Spleen (tissue), 11 donors: ENCODE data around the gene KCNE4. TPM values are rescaled to one million over a fixed set of nuclear protein-coding genes. Genes with fewer than 3 reads are reported as not detected.
A peak's percentile ranks its signal among the peaks of the same experiment; 100 is the strongest.

Experiments
- DNase-seq: peaks from one replicate; pipeline ENCODE4 v3.0.0-alpha.2; 2020
- H3K27ac ChIP-seq, 8 donors: fragments of 200-600 bp; sonication (generic) in 7 of 8; 1 replicate in 4 of 8; 2 replicates in 4 of 8; pipeline versions ENCODE4 v1.5.0 to v1.8.0; 2016 to 2021; ENCODE audit warnings: inconsistent platforms in 4 of 8, mild to moderate bottlenecking in 4 of 8, moderate library complexity in 1 of 8
- H3K27me3 ChIP-seq, 7 donors: fragments of 200-600 bp; sonication (generic) in 6 of 7; replicated peaks in 1 of 7; 1 replicate in 4 of 7; 2 replicates in 3 of 7; pipeline versions ENCODE4 v1.5.0 to v1.8.0; 2016 to 2021; ENCODE audit warnings: inconsistent platforms in 3 of 7, mild to moderate bottlenecking in 1 of 7
- H3K36me3 ChIP-seq, 6 donors: fragments of 200-600 bp; sonication (generic) in 5 of 6; 1 replicate in 4 of 6; 2 replicates in 2 of 6; pipeline versions ENCODE4 v1.5.0 to v1.8.0; 2016 to 2021; ENCODE audit warnings: inconsistent platforms in 2 of 6
- H3K4me1 ChIP-seq, 6 donors: fragments of 200-600 bp; sonication (generic) in 5 of 6; 1 replicate in 3 of 6; 2 replicates in 3 of 6; pipeline versions ENCODE4 v1.5.0 to v1.8.0; 2016 to 2021; ENCODE audit warnings: inconsistent platforms in 3 of 6
- H3K4me3 ChIP-seq, 8 donors: fragments of 200-600 bp; sonication (generic) in 7 of 8; 1 replicate in 4 of 8; 2 replicates in 4 of 8; pipeline versions ENCODE4 v1.5.0 to v1.8.0; 2016 to 2021; ENCODE audit warnings: inconsistent platforms in 4 of 8, mild to moderate bottlenecking in 4 of 8, moderate library complexity in 2 of 8
- H3K9me3 ChIP-seq, 8 donors: fragments of 200-600 bp; sonication (generic) in 7 of 8; 1 replicate in 4 of 8; 2 replicates in 4 of 8; pipeline versions ENCODE4 v1.5.0 to v1.8.0; 2016 to 2021; ENCODE audit warnings: inconsistent platforms in 4 of 8
- POLR2A ChIP-seq, 3 donors: fragments of 450-650 bp; IDR thresholded peaks; one replicate each; pipeline ENCODE4 v1.5.1; 2017; ENCODE audit warnings: antibody characterized with exemption in 3 of 3, mild to moderate bottlenecking in 1 of 3
- POLR2AphosphoS5 ChIP-seq, 3 donors: sonication (generic); formaldehyde crosslinking; IDR thresholded peaks; one replicate each; pipeline ENCODE4 v1.5.1; 2017; ENCODE audit warnings: antibody characterized with exemption in 3 of 3
- WGBS, 5 donors: extraction: QIAGEN DNeasy Blood & Tissue Kit in 3 of 5; methylation state at CpG; one replicate each; pipeline versions ENCODE4 v1.1.5 to v1.1.7; 2013 to 2018; 5-methylcytosine and 5-hydroxymethylcytosine counted together
- intact Hi-C: fragments of 100-400 bp; cut with DNase I; formaldehyde crosslinking; loops from one replicate; pipeline ENCODE4 v1.15.0; 2023; ENCODE audit warnings: low total_unique reads
- polyA plus RNA-seq, 3 donors: library from polyadenylated mRNA; stranded (reverse); fragments of 200-250 nt; gene quantifications; one replicate each; pipeline ENCODE4 v1.2.1, GENCODE V29; 2013
- total RNA-seq, 7 donors: library from RNA; depleted of rRNA in 3 of 7; stranded (reverse); fragments of >200 nt in 3 of 7; fragmentation: NEBNext Ultra II Directional in 4 of 7; extraction: Animal tissue kit (Norgen Biotek cat#: 25700) in 4 of 7; gene quantifications; one replicate each; pipeline versions ENCODE4 v1.1.0 to v1.2.1, GENCODE V29; 2016 to 2021
- TF ChIP-seq, protein P1 (sequence below), 11 experiments: fragments of 200-600 bp in 7 of 11; fragments of 450-650 bp in 4 of 11; sonication (generic) in 4 of 11; IDR thresholded peaks in 8 of 11; conservative IDR thresholded peaks in 3 of 11; 1 replicate in 7 of 11; 2 replicates in 4 of 11; pipeline versions ENCODE4 v1.4.0 to v1.8.0; 2016 to 2021; ENCODE audit warnings: antibody characterized with exemption in 11 of 11, inconsistent platforms in 4 of 11, mild to moderate bottlenecking in 1 of 11
- donor health status: healthy with polysubstance abuse.
- donor health status: DM: no; HTN: no; CAD: no; lungs with moderate emphysema.
- donor health status: DM: no; HTN: no; CAD: no.
- donor health status: Bipolar disorder and iron deficiency.
- donor health status: healthy.
- donor health status: DM: no; HTN: no; CAD: no.
- donor health status: DM: yes; HTN: yes; CAD: no.

The KCNE4 gene
- total and polyA plus RNA-seq, 10 donors, result 1.0 to 25.0 (median 4.3) TPM

DNA sequence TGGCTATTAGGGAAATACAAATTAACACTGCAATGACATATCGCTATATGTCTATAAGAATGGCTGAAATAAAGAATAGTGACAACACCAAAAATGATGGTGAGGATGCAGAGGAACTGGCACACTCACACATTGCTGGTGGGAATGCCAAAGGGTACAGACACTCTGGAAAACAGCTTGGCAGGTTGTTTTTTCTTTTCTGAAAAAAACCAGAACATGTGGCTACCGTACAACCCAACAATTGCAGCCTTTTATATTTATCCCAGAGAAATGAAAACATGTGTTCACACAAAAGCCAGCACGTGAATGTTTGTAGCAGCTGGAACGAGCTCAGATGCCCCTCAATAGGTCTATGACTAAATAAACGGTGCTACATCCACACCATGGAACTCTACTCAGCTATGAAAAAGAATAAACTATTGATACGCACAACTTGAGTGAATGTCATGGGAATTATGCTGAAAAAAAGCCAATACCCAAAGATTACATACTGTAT lies 45.9 kb downstream of the KCNE4 start:
- H3K36me3 ChIP-seq, result no peaks in the 10 kb centered on the region
- WGBS, 5 donors, result 83 to 87% (median 86%) methylated on average over 6 of the region's 6 CpGs
- intact Hi-C loops, result no loop called here

DNA sequence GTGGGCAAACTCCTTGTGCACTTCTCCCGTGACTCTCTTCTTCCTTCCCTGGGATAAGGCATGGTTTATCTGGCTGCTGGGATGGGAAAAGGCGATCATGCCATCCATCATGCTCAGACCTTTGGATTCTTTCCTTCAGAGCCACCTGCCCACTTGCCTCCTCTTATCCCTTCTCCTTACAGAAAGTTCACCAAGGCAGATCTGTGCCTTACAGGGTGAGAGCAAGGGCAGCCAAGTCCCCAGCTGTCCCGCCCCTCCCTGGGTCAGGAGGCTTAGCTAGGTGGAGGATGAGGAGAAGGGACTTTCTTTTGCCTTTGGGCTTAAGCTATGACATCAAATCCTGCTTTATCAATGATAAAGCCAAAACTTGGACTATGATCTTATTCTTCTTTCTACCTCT lies 47.6 kb downstream of the KCNE4 start:
- Histone ChIP-seq H3K9me3 (no peaks in the 10 kb centered on the region), H3K4me3 (no peak overlapping the region), H3K36me3 (no peaks in the 10 kb centered on the region), H3K27me3 (peaks cover 0 to 3% (median 0%) of the 10 kb centered on the region in 7 donors), H3K27ac (peak overlapping the region in 1 of 8 donors; percentile 4), H3K4me1 (no peaks in the 10 kb centered on the region)
- 72 to 83% (median 79%) methylated on average over 3 of the region's 3 CpGs for WGBS, 5 donors
- intact Hi-C loops, result no loop called here
- no peak for DNase-seq
- TF ChIP-seq, protein P1, sequence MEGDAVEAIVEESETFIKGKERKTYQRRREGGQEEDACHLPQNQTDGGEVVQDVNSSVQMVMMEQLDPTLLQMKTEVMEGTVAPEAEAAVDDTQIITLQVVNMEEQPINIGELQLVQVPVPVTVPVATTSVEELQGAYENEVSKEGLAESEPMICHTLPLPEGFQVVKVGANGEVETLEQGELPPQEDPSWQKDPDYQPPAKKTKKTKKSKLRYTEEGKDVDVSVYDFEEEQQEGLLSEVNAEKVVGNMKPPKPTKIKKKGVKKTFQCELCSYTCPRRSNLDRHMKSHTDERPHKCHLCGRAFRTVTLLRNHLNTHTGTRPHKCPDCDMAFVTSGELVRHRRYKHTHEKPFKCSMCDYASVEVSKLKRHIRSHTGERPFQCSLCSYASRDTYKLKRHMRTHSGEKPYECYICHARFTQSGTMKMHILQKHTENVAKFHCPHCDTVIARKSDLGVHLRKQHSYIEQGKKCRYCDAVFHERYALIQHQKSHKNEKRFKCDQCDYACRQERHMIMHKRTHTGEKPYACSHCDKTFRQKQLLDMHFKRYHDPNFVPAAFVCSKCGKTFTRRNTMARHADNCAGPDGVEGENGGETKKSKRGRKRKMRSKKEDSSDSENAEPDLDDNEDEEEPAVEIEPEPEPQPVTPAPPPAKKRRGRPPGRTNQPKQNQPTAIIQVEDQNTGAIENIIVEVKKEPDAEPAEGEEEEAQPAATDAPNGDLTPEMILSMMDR (IDR thresholded peaks at IDR 0.05 in 8 of 11, conservative IDR thresholded peaks at IDR 0.05 in 3 of 11), result no peak
- TF ChIP-seq POLR2A (IDR thresholded peaks at IDR 0.05), result no peak

More for the DNA sequence above, 45.9 kb downstream of the KCNE4 start:
- Histone ChIP-seq H3K4me3 (no peak overlapping the region), H3K4me1 (no peaks in the 10 kb centered on the region), H3K27me3 (peaks cover 0 to 3% (median 0%) of the 10 kb centered on the region in 7 donors), H3K27ac (no peak overlapping the region), H3K9me3 (no peaks in the 10 kb centered on the region)
- TF ChIP-seq POLR2A (IDR thresholded peaks at IDR 0.05) (no peak), POLR2AphosphoS5 (IDR thresholded peaks at IDR 0.05) (no peak)
- TF ChIP-seq, protein P1 (IDR thresholded peaks at IDR 0.05 in 8 of 11, conservative IDR thresholded peaks at IDR 0.05 in 3 of 11), result no peak
- no peak for DNase-seq

DNA sequence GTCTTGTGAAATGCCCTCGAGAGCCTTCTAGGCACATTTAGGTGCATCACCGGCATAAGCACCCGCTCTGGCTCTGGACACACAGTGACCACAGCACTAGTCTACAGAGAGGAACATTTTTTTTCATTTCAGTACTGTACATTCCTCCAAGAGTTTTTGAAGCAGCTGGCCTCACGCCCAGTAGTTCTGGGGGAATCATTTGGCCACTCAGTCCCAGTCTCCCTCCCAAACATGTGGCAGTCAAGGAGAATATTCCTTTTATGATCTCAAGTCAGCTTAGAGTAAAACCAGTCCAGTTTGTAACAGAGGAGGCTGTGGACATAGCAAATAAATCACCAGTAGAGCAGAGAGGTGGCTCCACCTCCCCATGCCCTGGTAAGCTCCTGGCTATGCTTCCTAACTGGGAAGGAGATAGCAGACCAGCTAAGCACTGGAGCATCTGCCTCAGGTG lies 48.1 kb downstream of the KCNE4 start:
- Histone ChIP-seq H3K27ac (peak overlapping the region in 1 of 8 donors; percentile 20), H3K27me3 (peaks cover 0 to 3% (median 0%) of the 10 kb centered on the region in 7 donors), H3K36me3 (no peaks in the 10 kb centered on the region), H3K9me3 (no peaks in the 10 kb centered on the region), H3K4me3 (no peak overlapping the region), H3K4me1 (no peaks in the 10 kb centered on the region)
- 33 to 72% (median 39%) methylated on average over 4 of the region's 4 CpGs for WGBS, 5 donors
- TF ChIP-seq POLR2A (IDR thresholded peaks at IDR 0.05) (no peak), POLR2AphosphoS5 (IDR thresholded peaks at IDR 0.05) (no peak)
- TF ChIP-seq, protein P1 (IDR thresholded peaks at IDR 0.05 in 8 of 11, conservative IDR thresholded peaks at IDR 0.05 in 3 of 11), result no peak
- intact Hi-C loops, result no loop called here
- no peak for DNase-seq

DNA sequence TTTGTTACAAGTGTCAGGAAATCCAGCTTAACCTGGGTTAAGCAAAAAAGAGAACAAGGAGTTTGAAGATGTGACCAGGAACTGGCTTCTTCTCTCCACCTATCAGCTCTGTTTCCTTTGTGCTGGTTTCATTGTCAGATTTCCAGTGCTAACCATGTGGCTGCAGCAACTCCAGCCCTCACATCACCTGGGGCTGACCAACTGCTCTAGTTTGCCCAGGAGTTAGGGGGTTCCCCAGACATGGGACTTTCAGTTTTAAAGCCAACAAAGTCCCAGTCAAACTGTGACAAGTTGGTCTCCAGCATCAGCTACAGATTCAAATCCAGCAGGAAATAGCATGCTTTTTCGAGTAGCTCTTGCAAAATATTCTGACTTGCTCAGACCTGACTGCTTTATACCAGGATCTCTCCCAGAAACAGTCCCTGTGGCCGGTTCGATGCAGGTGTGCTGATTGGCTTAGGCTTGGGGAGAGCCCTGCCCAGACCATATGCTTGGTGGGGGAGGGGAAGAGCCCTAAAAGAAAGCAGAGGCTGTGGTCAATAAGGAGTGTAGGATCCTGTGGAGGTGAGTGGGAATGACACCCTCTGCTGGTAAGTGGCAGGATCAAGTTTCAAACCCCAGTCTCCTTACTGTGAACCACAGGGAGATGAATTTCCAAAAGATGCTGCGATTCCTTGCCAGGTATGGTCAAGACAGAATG lies 49.5 kb downstream of the KCNE4 start:
- no peak overlapping the region for H3K4me3 ChIP-seq
- H3K36me3 ChIP-seq, result no peaks in the 10 kb centered on the region
- no peaks in the 10 kb centered on the region for H3K9me3 ChIP-seq
- no peaks in the 10 kb centered on the region for H3K4me1 ChIP-seq
- no peak overlapping the region for H3K27ac ChIP-seq
- 56 to 67% (median 57%) methylated on average over 4 of the region's 4 CpGs for WGBS, 5 donors
- DNase-seq, result no peak
- no peaks in the 10 kb centered on the region for H3K27me3 ChIP-seq
- TF ChIP-seq POLR2A (IDR thresholded peaks at IDR 0.05) (no peak), POLR2AphosphoS5 (IDR thresholded peaks at IDR 0.05) (no peak)
- TF ChIP-seq, protein P1 (IDR thresholded peaks at IDR 0.05 in 8 of 11, conservative IDR thresholded peaks at IDR 0.05 in 3 of 11), result peak in 3 of 11 experiments; percentile 15 to 18 (median 17)
- intact Hi-C loops, result no loop called here
